Lung (tissue), 12 donors: ENCODE measurements around the gene GPR39. TPM values are rescaled to one million over a fixed set of nuclear protein-coding genes. Genes with fewer than 3 reads are reported as not detected.

ENCODE experiments used
- ATAC-seq: fragments of 200-7000 bp; cut with Tn5 transposase; one replicate; pipeline ENCODE4 v1.9.1; 2020; ENCODE audit warnings: moderate number of reproducible peaks; ENCODE audit not compliant: insufficient read depth, low FRiP score
- DNase-seq, 3 donors: peaks; one replicate each; pipeline ENCODE4 v3.0.0-alpha.2; 2013 to 2017
- H3K27ac ChIP-seq, 2 donors: one replicate each; pipeline ENCODE4 v1.5.1; 2013; ENCODE audit warnings: mild to moderate bottlenecking in 2 of 2, moderate library complexity in 2 of 2, control low read depth in 1 of 2, inconsistent platforms in 1 of 2, low read depth in 1 of 2, low read length in 1 of 2
- H3K27me3 ChIP-seq, 3 donors: one replicate each; pipeline ENCODE4 v1.5.1; 2013; ENCODE audit warnings: low read length in 2 of 3; ENCODE audit not compliant: control insufficient read depth in 3 of 3, insufficient read depth in 3 of 3
- H3K36me3 ChIP-seq, 4 donors: one replicate each; pipeline ENCODE4 v1.5.1; 2013; ENCODE audit warnings: low read length in 4 of 4, mild to moderate bottlenecking in 1 of 4, moderate library complexity in 1 of 4; ENCODE audit not compliant: control insufficient read depth in 4 of 4, insufficient read depth in 4 of 4
- H3K4me1 ChIP-seq, 5 donors: one replicate each; pipeline ENCODE4 v1.5.1; 2013; ENCODE audit warnings: low read length in 5 of 5, mild to moderate bottlenecking in 2 of 5, moderate library complexity in 1 of 5; ENCODE audit not compliant: control insufficient read depth in 5 of 5, insufficient read depth in 5 of 5
- H3K4me3 ChIP-seq: one replicate; pipeline ENCODE4 v1.5.1; 2013; ENCODE audit warnings: mild to moderate bottlenecking, control low read depth, moderate library complexity
- H3K9ac ChIP-seq, 2 donors: one replicate each; pipeline ENCODE4 v1.5.1; 2013; ENCODE audit warnings: low read length in 2 of 2, control low read depth in 1 of 2; ENCODE audit not compliant: insufficient read depth in 1 of 2
- H3K9me3 ChIP-seq, 4 donors: one replicate each; pipeline ENCODE4 v1.5.1; 2013; ENCODE audit warnings: low read length in 3 of 4, mild to moderate bottlenecking in 1 of 4, moderate library complexity in 1 of 4; ENCODE audit not compliant: control insufficient read depth in 4 of 4, insufficient read depth in 3 of 4
- CTCF ChIP-seq: IDR thresholded peaks from 2 replicates; pipeline ENCODE4 v1.5.1; 2012; ENCODE audit warnings: mild to moderate bottlenecking; ENCODE audit errors: control extremely low read depth, extremely low read depth
- WGBS, 2 donors: extraction: QIAGEN DNeasy Blood & Tissue Kit; methylation state at CpG; one replicate each; pipeline ENCODE4 v1.1.7; 2013; 5-methylcytosine and 5-hydroxymethylcytosine counted together
- polyA plus RNA-seq, 2 donors: library from polyadenylated mRNA; stranded (reverse); fragments of 200-250 nt; gene quantifications; one replicate each; pipeline ENCODE4 v1.2.1, GENCODE V29; 2013
- total RNA-seq, 2 donors: library from RNA; depleted of rRNA in 1 of 2; stranded (reverse); fragments of >200 nt in 1 of 2; gene quantifications; one replicate each; pipeline ENCODE4 v1.2.1, GENCODE V29; 2014 to 2021
- donor health status: control.
- donor health status: control.
- donor health status: Bipolar disorder and iron deficiency.
- donor health status: healthy.
- donor health status: DM: yes; HTN: yes; CAD: no.

The GPR39 gene
- total and polyA plus RNA-seq, 4 donors: 5.8 to 15.3 (median 11.1) TPM

GRCh38 chr2:132448331-132448730 is 31.7 kb downstream of the GPR39 start:
- 32 to 34% methylated on average over 6 of the region's 6 CpGs for WGBS, 2 donors
- no peak for DNase-seq
- peaks cover 0 to 2% (median 0%) of the 10 kb centered on the region in 4 donors for H3K36me3 ChIP-seq
- ATAC-seq: no peak
- H3K27ac ChIP-seq: no peak overlapping the region
- H3K27me3 ChIP-seq: no peaks in the 10 kb centered on the region
- H3K4me1 ChIP-seq: peaks cover 0 to 7% (median 0%) of the 10 kb centered on the region in 5 donors
- no peak overlapping the region for H3K4me3 ChIP-seq
- H3K9ac ChIP-seq: no peak overlapping the region
- TF ChIP-seq CTCF: no peak
- peaks cover 0 to 6% (median 0%) of the 10 kb centered on the region in 4 donors for H3K9me3 ChIP-seq

- Histone ChIP-seq H3K4me1 (peaks cover 0 to 7% (median 0%) of the 10 kb centered on the region in 5 donors), H3K9me3 (peaks cover 0 to 6% (median 0%) of the 10 kb centered on the region in 4 donors), H3K36me3 (peaks cover 0 to 2% (median 0%) of the 10 kb centered on the region in 4 donors), H3K9ac (no peak overlapping the region), H3K27me3 (no peaks in the 10 kb centered on the region), H3K4me3 (no peak overlapping the region), H3K27ac (no peak overlapping the region)
- DNase-seq (peak in 2 of 3 donors; percentile 8 to 19), ATAC-seq (no peak)
- 76 to 86% methylated on average over 4 of the region's 4 CpGs for WGBS, 2 donors
- TF ChIP-seq CTCF: no peak
These were observed 32.2 kb downstream of the GPR39 start for GRCh38 chr2:132448771-132449170.

GRCh38 chr2:132449868-132450267 is 33.3 kb downstream of the GPR39 start:
- H3K27ac ChIP-seq: no peak overlapping the region
- H3K27me3 ChIP-seq: no peaks in the 10 kb centered on the region
- H3K9me3 ChIP-seq: peaks cover 0 to 6% (median 0%) of the 10 kb centered on the region in 4 donors
- 80 to 89% methylated on average over 1 of the region's 1 CpG for WGBS, 2 donors
- peaks cover 0 to 2% (median 0%) of the 10 kb centered on the region in 4 donors for H3K36me3 ChIP-seq
- no peak for TF ChIP-seq CTCF
- H3K4me1 ChIP-seq: peaks cover 0 to 7% (median 0%) of the 10 kb centered on the region in 5 donors
- ATAC-seq: no peak
- H3K9ac ChIP-seq: no peak overlapping the region
- no peak for DNase-seq
- H3K4me3 ChIP-seq: no peak overlapping the region

GRCh38 chr2:132460781-132461180 is 44.2 kb downstream of the GPR39 start:
- DNase-seq (no peak), ATAC-seq (no peak)
- Histone ChIP-seq H3K9ac (no peak overlapping the region), H3K27ac (no peak overlapping the region), H3K9me3 (peaks cover 0 to 23% (median 2%) of the 10 kb centered on the region in 4 donors), H3K27me3 (no peaks in the 10 kb centered on the region), H3K36me3 (no peaks in the 10 kb centered on the region), H3K4me1 (no peaks in the 10 kb centered on the region), H3K4me3 (no peak overlapping the region)
- 67 to 71% methylated on average over 4 of the region's 4 CpGs for WGBS, 2 donors
- TF ChIP-seq CTCF: no peak
